HPDE6-E6E7 (cell line): ENCODE data around the gene LRRC27.
A peak's percentile ranks its signal among the peaks of the same experiment; 100 is the strongest.

Experiments used
- DNase-seq: peaks from one replicate; pipeline ENCODE4 v3.0.0; 2011; ENCODE audit warnings: missing footprints; ENCODE audit errors: extremely low spot score

Gene LRRC27

DNA sequence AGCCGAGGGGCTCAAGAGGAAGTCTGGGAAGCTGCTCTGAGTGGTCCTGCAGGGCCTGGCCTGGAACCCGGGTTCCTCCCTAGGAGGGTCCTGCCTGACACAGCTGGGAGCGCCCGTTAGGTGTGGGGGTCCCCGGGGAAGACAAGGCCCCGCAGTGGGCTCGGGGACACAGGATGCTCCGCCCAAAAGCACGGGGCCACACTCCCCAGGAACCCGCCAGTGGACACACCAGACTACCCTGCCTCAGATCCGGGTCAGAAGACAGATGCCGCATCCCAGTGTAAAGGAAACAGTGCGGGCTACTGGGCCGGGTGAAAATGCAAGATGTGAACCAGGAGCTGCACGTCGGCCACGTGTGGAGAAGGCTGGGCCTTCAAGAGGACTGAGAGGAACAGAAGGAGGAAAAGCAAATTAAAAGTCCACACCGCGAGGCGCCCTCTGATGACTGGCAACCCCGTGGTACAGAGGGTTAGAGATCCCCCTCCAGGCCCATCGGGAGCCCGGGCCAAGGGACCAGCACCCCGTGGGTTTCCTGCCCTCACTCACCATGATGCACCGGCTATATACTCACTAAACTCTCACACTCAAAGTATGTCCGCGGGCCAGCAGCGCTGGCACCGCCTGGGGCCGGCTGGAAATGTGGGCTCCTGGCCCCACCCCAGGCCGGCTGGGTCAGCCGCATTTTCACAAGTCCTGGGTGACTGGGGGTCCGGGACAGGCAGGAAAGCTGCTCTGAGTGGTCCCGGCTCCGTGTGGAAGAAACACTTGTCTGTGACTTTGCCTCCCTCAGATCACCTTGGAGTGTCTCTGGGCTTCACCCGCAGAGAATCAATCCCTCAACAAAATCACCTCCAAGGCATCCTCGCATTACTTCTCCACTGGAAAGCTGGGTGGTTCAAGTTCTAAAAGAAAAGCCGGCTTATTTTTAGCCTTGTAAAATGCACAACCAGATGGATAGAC, 30.3 kb upstream of the LRRC27 start:
- no peak for DNase-seq

DNA sequence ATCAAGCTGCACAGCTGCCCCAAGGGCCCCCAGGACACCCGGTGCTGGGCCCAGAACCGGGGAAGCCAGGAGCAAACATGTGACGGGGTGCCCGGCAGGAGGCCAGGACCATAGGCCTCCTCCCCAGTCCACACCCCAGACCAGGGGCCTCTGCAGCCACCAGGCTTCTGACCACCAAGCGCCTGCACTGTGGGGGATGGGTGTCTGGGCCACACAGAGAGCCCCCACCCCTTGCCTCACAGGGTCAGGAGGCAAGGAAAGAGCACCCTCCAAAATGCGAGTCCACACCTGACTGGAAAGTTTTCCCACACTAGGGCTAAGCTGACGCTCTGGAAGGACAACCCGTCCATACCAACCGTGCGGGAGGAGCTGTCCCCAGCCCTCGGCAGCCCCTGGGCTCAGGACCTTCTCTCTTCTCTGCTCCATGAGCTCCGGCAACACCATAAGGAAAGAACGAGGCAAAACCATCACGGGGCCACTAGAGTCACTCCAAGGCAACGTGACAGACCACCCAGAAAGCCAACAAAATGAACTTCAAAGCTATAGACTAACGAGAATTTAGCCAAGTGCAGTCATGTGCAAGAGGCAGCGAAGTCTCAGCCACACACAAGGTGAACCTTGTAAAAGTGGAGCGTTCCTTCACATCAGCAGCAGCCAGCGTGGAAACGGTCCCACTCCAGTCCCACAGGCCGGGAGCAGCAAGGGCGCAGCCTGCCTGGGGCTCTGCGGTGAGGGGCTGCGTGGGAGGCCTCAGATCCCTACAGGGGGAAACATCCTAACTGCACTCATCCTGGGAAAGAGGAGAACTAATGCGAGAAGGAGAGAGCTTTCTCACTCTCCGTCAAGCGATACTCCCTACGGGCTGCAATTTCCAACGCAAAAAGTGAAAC, 29.3 kb upstream of the LRRC27 start:
- DNase-seq: no peak

DNA sequence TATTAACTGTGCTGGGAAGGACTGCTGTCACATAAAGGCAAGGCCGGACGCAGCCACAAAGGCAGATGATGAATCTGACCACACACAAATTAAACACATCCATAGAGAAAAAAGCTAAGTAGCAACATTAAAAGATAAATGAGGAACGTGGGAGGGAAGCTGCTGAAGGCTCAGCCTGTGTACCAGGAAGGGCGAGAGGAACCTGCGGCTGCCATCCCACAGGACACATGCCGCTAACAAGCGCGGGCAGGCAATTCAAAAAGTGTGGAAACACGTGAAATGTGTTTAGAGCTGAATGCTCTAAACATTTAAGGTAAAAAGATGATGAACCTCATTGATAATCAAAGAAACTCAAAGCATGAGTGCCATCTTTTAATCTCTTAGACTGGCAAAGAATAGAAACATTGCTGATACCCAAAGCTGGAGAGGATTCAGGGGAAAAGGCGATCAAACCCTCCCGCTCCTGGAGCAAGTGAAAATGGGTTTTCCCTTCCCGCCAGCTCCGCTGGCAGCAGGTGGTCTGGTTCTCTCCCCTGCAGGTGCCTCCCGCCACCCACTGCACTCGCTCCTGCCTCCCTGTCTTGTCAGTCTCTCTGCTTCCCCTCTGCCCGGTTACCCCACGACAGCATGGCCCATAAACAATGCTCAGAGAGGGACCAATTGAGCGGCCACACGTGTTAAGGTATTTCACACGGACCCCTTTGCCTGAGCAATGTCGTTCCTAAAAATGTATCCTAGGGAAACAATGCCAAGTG, 28.5 kb upstream of the LRRC27 start:
- DNase-seq: no peak

DNA sequence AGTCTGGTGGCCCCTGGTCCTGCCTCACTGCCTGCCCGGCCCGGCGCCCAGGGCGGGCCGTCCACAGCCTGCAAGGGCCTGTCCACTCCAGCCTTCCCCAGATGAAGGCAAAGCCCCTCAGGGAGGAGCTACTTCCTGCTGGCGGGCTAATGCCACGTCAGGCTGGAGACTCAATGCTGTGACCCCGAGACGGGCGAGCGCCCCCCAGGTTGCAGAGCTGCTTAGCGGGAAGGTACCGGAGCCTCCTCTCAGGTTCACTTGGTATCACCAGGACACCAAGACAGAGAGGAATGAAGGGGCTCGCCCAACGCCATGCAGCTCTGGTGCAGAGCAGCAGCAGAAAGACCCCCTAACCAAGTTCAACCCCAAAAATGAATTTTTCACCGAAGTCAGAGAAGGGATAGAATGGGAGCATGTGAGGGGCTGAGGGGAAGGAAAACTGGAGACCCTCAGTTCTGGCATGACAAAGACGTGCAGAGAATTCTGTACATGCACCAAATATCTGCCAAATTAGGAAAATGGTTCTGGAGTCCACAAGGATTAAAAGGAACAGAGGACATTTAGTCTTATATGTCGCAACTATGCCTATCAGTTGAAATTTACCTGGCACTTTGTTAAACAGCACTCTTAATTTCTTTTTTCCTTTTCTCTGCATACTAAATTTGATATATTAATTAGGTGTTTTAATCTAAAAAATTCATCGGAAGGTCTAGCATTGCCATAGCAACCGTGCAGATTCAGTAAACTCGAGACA, 27.1 kb upstream of the LRRC27 start:
- DNase-seq: no peak

DNA sequence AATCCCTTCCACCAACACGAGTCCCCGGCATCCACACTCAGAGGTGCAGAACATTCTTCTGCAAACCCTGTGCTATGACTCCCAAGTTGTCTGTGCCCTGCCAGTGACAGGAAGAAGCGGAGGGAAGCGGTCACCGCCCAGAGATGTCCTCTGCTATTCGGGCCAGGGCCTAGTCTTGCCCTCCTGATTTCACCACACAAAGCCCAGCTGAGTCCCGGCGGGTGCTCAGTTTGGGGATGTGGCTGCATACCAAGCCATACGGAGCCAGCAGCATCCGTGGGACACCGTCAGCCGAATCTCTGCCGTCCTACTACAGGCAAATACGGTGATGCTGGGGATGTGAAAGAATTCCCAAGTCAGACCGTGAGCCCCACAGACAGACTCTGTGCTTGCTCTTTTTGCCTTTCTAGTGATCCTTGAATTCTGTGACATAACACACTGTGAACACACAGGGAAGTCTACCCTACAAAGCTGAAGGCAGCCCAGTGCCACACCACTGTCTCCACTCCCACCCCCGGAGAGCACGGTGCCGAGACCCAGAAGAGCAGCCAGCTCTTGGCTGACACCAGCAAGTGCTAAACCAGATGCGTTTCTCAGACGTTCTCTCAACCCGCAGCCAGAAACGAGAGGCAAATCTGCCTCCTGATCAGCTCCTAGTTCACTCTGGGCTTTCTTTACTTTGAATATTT, 26.2 kb upstream of the LRRC27 start:
- no peak for DNase-seq

DNA sequence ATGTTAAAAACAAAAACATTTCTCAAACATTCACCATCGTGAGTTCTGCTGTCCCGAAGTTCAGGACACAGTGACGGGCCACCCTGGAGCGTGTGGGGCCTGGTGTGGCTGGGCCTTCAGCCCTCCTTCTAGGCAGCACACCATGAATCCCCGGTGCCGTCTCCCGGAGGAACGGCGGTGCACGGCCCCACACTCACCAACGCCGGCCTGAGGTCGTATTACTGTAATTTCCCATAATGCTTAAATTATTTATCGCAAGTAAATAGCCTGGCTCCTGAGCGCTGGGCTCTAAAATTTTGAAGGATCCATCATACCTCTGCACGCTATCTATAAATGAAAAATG, 25.7 kb upstream of the LRRC27 start:
- no peak for DNase-seq

DNA sequence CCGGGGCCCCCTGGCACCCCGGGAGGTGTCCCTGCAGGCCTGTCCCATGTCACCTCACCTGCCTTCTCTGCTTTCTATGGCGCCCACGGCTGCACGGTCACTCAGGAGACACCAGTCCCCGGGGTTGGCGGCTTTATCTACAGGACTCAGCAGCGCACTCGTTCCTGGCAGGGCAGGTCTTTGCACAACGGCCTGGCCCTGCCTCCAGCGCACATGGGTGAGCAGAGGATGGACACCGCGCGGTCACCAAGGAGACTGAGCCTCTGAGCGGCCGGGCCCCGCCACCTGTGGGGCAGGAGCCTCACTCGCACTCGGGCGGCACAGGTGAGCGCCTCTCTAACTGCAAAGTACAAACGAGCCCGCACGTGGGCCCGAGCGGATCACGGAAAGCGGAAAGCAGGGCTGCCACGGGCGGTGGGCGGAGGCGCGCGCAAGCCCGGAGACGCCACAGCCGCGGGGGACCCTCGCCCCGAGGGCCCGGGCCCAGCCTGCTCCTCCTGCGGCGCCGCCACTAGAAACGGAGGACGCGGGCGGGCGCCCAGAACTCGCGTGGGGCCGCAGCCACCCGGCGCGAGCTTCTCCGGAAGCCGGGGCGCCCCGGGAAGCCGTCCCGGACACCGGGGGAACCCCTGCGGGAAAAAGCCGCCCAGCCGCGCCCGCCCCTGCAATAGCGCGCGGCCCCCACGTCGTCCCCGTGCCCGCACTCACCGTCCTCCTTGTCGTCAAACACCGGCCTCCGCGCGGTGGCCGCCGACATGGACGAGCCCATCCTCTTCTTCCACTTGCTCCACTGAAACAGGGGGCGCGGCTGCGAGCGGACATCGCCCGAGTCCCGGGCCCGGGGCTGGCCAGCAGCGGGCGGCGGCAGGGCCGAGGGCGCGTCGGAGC, 24.9 kb upstream of the LRRC27 start:
- DNase-seq: no peak

DNA sequence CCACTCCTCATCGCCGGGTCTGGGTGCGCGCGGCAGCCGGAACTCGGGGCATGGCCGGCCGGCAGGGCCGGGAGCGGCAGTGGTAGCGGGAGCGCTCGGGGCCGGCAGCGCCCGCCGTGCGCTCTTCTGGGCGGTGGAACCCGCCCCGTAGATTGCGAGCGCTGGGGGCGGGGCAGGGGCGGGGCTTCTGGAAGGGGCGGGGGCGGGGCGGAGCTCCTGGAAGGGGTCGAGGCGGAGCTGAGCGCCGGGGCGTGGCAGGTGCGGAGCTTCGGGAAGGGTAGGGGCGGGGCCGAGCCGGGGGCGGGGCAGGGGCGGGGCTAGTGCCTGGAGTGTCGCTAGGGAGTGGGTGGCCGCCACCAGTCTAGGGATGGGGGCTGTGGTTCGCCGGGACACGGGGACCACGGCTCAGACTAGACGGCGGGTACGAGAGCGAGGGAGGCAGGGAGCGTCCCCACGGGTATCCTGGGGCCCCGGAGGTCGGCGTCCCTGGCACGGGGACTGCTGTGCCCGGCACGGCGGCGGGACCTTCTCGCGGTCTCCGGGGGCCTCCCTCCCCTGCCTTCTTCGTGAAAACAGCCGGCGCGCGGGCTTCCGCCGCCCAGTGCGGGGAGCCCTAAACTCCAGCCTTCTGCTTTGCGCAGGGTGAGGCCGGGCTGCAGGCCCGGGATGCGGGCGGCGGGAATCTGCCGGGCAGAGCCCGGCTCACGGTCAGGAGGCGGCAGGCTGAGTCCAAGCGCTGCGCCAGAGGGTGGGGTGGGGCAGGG, 24.0 kb upstream of the LRRC27 start, which contains the start of gene STK32C:
Gene STK32C (minus strand): TSS at position 128 of the 764 bp plus-strand sequence. CDS start 117 bp downstream, at position 11.
- peak; percentile 75 for DNase-seq

DNA sequence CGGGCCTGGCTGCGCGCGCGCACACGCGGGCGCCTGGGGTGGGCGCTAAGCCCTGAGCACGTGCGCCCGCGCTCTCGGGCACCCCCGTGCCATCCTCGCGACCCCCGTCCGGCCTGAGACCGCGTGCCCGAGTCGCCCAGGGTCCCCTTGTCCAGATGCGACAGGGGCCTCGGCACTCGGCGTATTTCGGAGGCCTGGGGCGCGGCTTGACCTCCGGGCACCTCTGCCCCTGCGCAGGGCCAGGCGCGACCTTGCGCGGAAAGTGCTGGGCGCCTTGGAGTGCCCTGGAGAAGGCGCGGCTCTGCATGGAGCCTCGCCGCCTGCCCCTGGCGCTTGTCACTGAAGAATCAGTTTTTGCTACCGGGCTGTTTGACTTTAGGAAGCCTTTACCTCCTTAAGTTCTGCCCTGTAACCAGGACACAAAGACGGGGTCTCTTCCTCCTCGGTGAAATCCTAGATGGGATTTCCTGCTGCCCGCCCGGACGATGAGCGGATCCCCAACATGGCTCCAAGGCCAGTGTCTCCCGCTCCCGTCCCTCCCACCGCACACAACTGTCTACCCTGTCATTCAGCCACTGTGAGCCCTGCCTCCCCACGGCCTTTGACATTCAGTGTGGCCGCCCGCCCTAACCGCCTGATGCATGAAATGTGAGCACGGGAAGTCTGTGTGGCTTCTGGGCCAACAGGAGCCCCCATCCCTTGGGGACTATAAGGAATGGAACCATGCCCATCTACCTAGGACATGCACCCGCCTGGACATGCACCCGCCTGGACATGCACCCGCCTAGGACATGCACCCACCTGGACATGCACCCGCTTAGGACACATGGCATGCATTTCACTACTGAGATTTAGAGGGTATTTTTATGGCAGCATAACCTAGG, 23.2 kb upstream of the LRRC27 start:
- no peak for DNase-seq

DNA sequence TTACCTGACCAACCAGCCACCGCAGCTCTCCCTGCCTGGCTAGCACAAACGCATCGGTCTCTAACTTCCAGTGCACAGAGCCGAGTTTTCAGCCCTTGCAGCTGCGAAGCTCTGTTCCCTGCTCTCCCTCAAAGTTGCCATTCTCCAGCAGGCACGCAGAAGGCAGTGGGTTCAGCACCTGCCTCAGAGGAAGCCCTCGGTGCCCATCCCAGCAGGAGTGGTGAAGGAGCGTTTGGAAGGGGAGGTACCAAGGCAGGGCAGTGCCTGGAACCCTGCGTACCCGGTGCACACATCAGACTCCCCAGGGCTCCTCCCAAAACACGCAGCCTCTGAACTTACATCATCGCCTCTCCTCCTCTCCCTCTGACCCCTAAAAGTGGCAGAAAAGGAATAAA, 22.5 kb upstream of the LRRC27 start:
- DNase-seq: no peak

DNA sequence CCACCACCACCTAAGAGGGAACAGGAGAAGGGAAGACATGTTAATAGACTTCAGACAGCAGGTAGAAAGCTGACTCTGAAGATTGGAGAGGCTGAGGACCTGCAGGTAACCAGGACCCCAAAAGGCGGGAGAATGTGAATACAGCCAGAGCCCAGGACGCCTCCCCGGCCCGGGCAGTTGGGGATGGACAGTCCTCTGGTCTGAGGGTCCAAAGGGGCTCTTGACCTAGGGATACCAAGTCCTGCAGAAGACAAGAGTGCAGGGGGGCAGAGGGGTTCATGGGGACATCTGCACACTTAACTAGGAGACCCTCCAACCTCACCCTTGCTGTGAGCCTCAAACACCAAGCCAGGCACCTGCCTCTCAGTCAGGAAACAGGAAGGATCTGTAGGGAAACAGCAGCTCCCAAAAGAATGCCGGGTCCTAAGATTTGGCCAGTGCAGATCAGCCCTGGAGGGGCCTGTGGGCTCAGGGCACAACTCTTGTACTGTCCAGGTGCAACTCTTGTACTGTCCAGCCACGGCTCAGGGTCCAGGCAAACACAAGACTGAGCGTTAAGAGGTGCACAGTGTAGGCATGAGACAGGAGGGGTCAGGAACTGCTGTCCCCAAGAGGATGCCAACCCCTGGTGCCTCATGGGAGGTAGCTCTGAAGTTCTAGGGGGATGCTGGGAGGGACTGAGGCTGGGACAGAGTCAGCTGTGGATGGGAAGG, 22.0 kb upstream of the LRRC27 start:
- no peak for DNase-seq

DNA sequence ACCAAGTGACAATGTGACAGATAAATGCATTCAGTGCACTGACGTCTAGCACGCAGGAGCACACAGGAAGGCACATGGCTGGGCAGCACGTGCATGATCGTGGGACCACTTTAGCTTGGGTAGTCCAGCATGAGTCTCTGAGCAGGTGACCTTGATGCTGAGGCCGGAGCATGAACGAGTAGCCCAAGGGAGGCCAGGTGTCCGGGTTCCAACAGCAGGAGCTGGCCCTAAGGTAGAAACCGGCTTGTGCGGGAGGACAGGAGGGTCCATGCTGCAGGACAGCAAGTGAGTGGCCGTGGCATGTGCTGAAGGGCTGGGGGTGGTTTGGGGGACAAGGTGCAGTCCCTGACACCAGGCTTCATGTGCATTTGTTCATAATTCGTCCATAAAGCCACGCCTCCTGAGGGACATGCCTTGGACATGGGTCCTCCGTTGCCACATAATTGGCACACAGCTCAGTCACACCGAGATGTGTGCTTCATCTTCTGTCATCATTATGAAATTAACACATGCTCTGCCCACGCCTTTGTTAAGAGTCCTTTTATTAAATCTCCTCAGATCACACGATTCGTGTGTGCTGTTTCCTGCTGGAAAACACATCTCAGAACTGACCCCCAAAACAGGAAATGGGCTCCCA, 21.2 kb upstream of the LRRC27 start:
- DNase-seq: no peak

DNA sequence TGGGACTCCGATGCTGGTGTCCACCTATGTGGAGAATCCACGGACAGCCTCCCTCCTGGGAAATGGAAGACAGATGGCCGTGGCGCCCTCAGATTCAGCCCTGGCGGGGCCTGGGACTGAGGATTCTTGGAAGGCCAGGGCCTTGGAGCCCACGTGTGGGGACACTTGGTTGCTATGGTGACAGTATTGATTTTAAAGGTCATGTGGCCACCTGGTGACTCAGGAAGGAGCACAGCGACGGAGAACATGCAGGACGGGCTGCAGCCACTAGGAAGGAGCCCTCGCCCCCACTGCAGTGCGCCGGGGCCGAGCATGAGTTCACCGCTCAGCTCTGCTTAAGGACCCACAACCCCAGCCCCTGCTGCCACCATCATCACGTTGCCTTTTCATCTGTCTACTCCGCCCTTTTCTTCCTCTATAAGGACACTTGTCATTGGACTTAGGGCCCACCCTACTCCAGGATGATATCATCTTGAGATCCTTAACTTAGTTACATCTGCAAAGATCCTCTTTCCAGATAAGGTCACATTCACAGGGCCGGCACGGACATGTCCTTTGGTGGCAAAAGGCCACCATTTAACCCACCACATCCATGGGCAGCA, 20.6 kb upstream of the LRRC27 start:
- DNase-seq: no peak

DNA sequence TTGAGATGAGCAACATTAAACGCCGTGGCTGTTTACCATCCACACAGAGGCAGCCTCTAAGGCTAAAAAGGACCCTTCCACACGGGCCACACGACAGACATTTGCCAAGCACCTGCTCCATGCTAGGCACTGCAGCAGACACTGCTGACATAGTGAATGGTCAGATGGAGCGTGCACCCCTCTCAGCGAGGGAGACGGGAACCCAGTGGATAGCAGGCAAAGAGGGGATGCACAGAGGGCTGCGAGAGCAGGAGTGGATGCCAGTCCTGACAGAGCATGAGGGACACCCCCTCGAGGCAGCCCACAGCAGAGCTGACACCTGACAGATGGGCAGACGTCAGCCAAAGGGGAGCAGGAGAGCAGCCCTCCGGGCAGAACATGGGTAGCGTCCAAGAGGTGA, 18.7 kb upstream of the LRRC27 start:
- DNase-seq: no peak

DNA sequence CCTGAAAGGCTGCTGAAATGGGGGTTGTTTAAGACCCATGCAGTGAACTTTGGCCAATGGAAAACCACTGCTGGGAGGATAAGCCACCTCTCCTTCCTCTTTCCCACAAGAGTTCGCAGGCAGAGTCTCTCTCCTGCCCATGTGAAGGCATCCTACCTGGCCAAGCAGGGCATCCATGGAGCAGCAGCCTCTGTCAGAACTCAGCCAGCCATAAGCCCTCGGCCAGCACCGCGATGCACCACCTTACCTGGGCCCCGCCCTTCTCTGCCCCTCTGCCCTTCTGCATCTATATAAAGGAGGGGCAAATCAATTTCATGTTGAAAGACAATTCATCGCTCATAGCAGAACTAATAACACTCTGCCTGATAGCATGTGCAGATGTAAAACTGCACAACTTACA, 18.1 kb upstream of the LRRC27 start:
- no peak for DNase-seq

DNA sequence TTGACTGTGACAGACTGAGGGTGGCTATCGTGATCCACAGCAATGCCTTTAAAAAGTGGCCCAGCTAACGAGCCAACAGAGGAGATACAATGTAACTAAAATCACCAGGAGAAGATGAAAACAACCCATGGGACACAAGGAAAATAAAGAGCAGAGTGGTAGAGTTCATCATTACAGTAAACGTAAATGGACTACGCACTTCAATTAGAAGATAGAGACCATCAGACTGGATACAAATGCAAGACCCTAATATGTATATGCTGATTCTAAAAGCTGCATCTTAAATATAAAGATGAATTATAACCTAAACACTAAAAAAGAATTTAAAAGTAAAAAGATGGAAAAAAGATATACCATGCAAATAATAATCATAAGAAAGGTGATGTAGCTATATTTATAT, 17.7 kb upstream of the LRRC27 start:
- no peak for DNase-seq
